ENCODE results near the gene SH2D5.

DNA sequence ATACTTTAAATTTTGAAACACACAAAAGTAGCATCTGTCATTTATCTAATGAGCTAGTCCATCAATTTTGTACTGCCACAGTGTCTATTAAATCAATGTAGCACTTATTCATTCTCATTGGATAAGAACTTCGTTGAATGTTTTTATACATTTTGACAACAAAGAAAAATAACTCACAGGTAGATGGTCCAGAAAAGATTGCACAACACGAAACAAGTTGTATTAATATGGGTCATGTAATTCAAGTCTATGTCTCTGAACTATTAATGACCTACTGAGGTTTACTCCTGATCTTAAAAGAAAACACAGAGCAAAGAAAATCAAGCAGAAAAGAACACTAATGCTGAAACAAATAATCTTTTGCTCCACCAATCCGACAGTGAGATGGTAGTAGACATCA, 39.3 kb upstream of the SH2D5 start:
- TF ChIP-seq, protein P1, sequence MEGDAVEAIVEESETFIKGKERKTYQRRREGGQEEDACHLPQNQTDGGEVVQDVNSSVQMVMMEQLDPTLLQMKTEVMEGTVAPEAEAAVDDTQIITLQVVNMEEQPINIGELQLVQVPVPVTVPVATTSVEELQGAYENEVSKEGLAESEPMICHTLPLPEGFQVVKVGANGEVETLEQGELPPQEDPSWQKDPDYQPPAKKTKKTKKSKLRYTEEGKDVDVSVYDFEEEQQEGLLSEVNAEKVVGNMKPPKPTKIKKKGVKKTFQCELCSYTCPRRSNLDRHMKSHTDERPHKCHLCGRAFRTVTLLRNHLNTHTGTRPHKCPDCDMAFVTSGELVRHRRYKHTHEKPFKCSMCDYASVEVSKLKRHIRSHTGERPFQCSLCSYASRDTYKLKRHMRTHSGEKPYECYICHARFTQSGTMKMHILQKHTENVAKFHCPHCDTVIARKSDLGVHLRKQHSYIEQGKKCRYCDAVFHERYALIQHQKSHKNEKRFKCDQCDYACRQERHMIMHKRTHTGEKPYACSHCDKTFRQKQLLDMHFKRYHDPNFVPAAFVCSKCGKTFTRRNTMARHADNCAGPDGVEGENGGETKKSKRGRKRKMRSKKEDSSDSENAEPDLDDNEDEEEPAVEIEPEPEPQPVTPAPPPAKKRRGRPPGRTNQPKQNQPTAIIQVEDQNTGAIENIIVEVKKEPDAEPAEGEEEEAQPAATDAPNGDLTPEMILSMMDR (conservative IDR thresholded peaks at IDR 0.05; ENCODE audit: low read depth, low read length), result no peak
- TF ChIP-seq EZH2 (IDR thresholded peaks at IDR 0.05; ENCODE audit: borderline replicate concordance, low read depth, low read length, poor library complexity, severe bottlenecking), result no peak

Data from A673 (cell line).